GM18858 (cell line): ENCODE measurements around the gene CACNB2.
"Not testable (repeated sequence)": the region's sequence is repeated elsewhere in the genome, so short reads cannot be mapped to it uniquely, and the experiment has no call there.

Experiments used
- ATAC-seq: cut with Tn5 transposase; IDR thresholded peaks from one replicate; pipeline ENCODE4 v1.9.1; 2021; ENCODE audit not compliant: unreplicated experiment

Gene CACNB2

GRCh38 chr10:18144928-18145327, 4.7 kb downstream of the CACNB2 start:
- ATAC-seq, result no peak

- ATAC-seq, result no peak
Observed at GRCh38 chr10:18145652-18146051, 5.4 kb downstream of the CACNB2 start.

GRCh38 chr10:18149196-18149800, 9.1 kb downstream of the CACNB2 start:
- no peak for ATAC-seq

DNA sequence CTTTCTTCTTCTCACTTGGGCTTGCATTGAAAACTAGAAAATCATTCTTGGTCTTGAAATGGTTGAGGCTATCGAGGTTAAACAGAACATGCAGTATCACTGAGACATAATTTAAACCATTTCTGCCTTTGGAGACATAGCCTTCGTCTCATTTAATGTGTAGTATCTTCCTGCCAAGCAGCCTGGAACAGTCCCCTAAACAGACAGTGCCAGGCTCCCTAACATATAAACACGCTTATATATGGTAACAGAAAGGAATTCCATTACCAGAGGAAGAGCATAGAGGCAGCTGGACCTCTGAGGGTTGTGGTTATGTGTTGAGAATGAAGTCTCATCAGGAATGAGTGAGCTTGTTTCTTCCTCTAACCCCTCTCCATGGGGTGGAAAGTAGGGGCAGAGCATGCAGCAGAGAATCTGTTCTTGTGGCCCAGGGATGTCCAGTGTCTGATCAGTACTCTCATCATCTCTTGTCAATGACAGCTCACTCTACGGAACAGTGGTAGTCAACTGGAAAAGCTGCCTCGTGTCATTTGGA, 11.2 kb downstream of the CACNB2 start:
- ATAC-seq, result no peak

DNA sequence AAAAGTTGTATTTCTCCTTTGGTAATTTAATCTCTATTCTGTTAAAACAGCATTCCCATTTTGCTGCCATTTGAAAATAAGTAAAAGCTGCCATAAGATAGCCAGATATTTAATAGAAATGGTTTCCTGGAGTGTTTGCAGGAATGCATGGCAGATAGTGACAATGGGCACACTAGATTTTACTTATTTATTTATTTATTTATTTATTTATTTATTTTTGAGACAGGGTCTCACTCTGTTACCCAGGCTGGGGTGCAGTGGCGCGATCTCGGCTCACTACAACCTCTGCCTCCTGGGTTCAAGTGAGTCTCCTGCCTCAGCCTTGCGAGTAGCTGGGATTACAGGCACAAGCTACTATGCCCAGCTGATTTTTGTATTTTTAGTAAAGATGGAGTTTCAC, 13.2 kb downstream of the CACNB2 start:
- not testable (repeated sequence) for ATAC-seq

DNA sequence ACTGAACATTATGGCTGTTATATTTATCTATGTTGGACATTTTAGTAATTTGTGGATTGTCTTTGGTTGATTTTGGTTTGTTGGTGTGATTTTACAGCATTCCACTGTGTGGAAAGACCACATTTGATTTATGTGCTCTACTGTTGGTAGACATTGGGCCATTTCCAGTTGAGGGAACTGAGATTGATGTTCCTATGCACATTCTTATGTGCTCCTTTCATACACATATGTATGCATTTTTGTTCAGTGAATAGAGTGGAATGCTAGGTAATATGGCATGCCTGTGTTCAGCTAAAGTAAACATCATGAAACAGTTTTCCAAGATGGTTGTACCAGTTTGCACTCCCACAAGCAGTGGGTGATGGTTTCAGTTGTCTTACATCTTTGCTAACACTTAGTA, 15.1 kb downstream of the CACNB2 start:
- ATAC-seq, result no peak

DNA sequence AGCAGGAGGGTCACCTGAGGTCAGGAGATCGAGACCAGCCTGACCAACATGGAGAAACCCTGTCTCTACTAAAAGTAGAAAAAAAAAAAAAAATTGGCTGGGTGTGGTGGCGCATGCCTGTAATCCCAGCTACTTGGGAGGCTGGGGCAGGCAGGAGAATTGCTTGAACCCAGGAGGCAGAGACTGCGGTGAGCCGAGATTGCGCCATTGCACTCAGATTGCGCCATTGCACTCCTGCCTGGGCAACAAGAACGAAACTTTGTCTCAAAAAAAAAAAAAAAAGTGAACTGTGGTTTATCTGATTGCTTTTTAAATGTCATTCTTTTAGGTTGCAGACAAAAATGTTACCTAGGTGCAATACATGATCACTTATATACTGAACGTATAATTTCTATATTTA, 16.6 kb downstream of the CACNB2 start:
- not testable (repeated sequence) for ATAC-seq

- ATAC-seq, result no peak
Observed at GRCh38 chr10:18157881-18158280, 17.7 kb downstream of the CACNB2 start.

DNA sequence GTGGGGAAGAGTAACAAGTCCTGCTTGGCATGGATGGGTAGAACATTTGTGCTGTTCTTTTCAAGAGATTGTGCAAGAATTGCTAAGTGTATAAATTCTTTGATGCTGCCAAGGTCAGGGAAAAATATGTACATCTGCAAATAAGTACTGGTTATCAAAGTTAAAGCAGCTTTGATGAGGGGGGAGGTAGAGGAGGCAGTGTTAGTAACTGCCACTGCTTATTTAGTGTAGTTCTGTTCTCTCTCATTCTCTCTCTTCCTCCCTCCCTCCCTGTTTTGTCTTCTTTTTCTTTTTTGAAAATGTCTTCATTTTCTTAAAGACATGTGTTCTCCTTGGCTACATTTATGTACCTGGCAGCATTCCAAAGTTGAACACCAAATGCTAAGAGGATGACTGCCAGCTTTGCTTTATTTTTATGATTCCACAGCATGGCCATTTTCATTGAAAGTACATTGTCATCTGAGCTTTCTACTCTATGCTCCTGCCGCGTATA, 18.6 kb downstream of the CACNB2 start:
- no peak for ATAC-seq

- no peak for ATAC-seq
Observed at GRCh38 chr10:18159557-18159956, 19.3 kb downstream of the CACNB2 start.

DNA sequence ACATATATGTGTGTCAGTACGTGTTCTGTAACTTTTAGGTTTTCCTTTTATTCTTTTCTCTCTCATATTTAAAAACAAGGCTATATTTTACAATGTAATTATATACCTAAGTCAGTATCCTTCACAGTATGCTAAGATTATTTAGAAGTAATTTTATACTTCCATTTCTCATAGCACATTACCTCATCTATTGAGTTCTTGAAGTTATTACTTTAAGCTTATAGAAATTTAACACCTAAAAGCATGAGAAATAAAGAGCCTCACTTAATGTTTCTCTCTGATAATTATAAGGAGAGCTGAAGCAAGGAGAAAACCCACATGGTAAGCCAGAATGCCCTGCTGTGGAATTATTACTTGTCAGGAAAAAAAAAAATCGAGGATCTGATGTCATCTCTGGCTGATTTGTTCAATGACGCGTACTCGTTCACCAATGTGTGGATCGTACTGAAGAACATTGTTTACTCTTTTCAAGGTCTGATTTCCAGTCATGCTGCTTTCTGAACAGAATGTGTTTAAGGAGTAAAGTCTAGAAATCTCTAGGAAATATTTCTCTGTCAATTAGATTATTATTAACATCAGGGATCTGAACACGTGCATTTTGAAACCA, 21.9 kb downstream of the CACNB2 start:
- ATAC-seq, result no peak

DNA sequence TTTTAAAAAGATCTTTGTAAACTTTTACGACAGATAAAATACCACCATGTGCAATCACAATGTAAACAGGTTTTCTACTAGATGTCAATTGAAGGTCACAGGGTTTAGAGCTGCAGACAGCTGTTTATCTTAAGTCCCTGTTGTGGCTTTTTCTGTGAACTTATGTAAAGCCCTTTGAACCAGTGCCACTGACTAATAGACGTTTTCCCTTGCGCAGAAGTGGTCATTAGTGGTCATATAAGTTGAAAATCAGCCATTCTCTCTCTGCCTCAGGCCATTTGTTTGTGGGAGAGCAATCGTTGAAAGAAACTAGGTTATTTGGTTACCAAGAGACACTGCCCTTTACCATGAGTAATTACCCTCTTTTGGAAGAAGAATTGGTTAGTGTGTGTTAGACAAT, 23.9 kb downstream of the CACNB2 start:
- ATAC-seq, result no peak

- no peak for ATAC-seq
Observed at GRCh38 chr10:18164748-18165361, 24.6 kb downstream of the CACNB2 start.

DNA sequence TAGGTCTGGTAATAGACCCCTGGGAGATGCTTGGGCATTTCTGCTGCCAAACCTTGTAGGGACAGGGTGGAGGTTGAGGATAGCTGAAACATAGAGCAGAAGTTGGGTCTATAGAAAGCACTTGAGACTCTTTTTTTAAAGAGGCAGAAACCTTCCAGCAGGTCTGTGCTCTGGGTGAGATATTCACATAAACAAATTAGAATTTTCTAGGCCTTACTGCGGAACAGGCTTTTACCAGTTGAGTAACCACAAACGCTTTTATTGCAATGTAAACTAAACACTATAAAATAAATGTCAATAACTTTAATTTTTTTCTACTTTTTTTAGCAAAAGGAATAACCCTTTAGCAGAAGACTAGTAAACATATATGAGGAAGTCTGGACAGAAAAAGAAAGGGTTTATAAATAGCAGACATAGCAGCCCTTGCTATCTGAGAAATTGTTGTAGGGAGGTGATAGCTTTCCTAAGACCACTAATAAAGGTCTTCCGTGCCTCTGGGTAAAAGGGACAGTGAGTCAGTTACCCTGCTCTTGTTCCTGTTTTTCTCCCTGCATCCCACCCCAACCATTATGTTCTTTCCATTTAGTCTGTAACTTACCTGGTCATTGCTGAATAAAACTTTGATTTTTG, 38.7 kb downstream of the CACNB2 start:
- no peak for ATAC-seq

GRCh38 chr10:18179891-18180290, 39.7 kb downstream of the CACNB2 start:
- no peak for ATAC-seq

DNA sequence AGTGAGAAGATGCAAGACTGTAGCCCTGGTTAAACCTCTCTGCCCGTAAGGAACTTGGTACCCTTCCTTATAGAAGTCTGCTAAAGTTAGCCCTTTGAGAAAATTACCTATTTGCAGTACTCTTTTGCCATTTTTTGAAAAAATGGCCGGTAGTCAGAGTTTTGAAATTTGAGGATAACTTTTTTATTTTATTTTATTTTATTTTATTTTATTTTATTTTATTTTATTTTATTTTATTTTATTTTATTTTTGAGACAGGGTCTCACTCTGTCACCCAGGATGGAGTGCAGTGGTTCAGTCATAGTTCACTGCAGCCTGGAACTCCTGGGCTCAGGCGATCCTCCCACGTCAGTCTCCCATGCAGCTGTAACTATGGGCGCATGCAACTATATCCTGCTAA, 41.2 kb downstream of the CACNB2 start:
- not testable (repeated sequence) for ATAC-seq

DNA sequence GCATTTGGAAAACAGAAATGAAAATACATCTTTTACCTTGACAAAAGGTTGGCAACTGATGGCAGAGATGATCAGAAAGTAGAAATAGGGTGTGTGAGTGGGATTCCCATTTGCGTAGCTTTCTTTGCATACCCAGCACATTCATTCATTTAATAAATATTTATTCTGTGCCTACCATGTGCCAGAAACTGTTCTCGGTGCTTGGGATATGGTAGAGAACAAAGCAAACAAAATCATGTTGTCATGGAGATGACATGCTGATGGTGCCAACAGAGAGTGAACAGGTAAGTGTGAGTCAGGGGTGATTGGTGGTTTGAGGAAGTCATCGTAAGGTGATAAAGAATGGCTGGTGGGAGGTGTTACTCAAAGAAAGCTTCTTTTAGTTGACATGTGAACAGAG, 45.4 kb downstream of the CACNB2 start:
- no peak for ATAC-seq

- ATAC-seq, result no peak
Observed at GRCh38 chr10:18190840-18191239, 50.6 kb downstream of the CACNB2 start.

- ATAC-seq, result no peak
Observed at GRCh38 chr10:18194634-18195033, 54.4 kb downstream of the CACNB2 start.

DNA sequence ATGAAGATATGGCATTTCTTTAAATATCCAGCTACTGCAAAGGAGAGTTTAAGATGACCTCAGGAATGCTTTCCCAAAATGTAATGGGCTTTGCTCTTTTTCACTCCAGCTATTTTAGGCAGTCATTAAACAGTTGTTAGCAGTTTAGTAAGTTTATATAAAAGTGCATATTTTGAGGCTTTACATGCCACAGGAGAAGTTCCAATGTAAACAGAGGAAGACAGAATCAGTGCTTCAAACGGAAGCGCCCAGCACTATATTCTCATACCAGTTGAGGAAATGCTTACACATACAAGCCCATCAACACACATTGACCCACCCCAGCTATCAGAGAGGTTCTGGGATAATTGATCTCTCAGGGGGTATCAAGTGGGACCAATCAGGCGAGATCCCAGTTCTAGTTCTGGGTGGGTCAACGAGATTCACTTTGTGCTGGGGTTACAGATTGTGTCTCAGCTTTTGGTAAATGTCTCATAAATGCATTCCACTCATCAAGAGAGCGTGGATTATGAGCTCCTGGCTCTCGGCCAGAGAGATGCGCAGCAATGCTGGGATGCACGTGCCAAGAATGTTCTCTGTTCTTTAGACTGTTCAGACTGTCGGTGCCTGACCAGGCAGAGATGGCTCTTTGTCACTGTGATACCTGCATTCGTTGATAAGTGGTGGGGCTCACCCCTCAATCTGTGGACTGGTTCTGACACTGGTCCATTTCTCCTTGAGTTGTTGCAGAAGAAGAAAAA, 55.0 kb downstream of the CACNB2 start:
- no peak for ATAC-seq
